DMS79 treated with DMSO at 0.1 percent for 48 hours (cell line): ENCODE data around the gene PCDHA8.
"Not testable (repeated sequence)": the region's sequence is repeated elsewhere in the genome, so short reads cannot be mapped to it uniquely, and the experiment has no call there.

Experiments
- DNase-seq: peaks from one replicate; lab custom pipeline; 2025; lab: John Stamatoyannopoulos, UW

PCDHA8 gene

GRCh38 chr5:140840978-140841962 is at the start of gene PCDHA8:
Gene PCDHA8 (plus strand): TSS chr5:140841187. CDS start chr5:140841322, 135 bp downstream.
- no peak for DNase-seq

- DNase-seq: no peak
These were observed 46.3 kb upstream of the PCDHA8 start, which contains the start of gene PCDHA2 for GRCh38 chr5:140794595-140795258. Gene PCDHA2 (plus strand): TSS chr5:140794852.

GRCh38 chr5:140795259-140795641 is 45.7 kb upstream of the PCDHA8 start:
- no peak for DNase-seq

- not testable (repeated sequence) for DNase-seq
These were observed 44.8 kb upstream of the PCDHA8 start for GRCh38 chr5:140796072-140796717.

GRCh38 chr5:140796718-140797095 is 44.3 kb upstream of the PCDHA8 start:
- no peak for DNase-seq

- DNase-seq: no peak
These were observed 40.0 kb upstream of the PCDHA8 start, which contains the start of gene PCDHA3 for GRCh38 chr5:140800816-140801493. Gene PCDHA3 (plus strand): TSS chr5:140801057.

GRCh38 chr5:140801494-140801841 is 39.5 kb upstream of the PCDHA8 start:
- no peak for DNase-seq

GRCh38 chr5:140802381-140802780 is 38.6 kb upstream of the PCDHA8 start:
- DNase-seq: not testable (repeated sequence)

- no peak for DNase-seq
These were observed 38.2 kb upstream of the PCDHA8 start for GRCh38 chr5:140802781-140803271.

- DNase-seq: no peak
These were observed 33.9 kb upstream of the PCDHA8 start, which contains the start of gene PCDHA4 for GRCh38 chr5:140806834-140807775. Gene PCDHA4 (plus strand): TSS chr5:140807068.

- not testable (repeated sequence) for DNase-seq
These were observed 32.6 kb upstream of the PCDHA8 start for GRCh38 chr5:140808241-140808888.

- DNase-seq: no peak
These were observed 32.1 kb upstream of the PCDHA8 start for GRCh38 chr5:140808889-140809291.

GRCh38 chr5:140821375-140822280 is 19.4 kb upstream of the PCDHA8 start, which contains the start of gene PCDHA5:
Gene PCDHA5 (plus strand): TSS chr5:140821613.
- DNase-seq: no peak

- no peak for DNase-seq
These were observed 18.7 kb upstream of the PCDHA8 start for GRCh38 chr5:140822281-140822629.

- not testable (repeated sequence) for DNase-seq
These were observed 18.0 kb upstream of the PCDHA8 start for GRCh38 chr5:140822969-140823368.

GRCh38 chr5:140823475-140823874 is 17.5 kb upstream of the PCDHA8 start:
- no peak for DNase-seq

- no peak for DNase-seq
These were observed 13.2 kb upstream of the PCDHA8 start, which contains the start of gene PCDHA6 for GRCh38 chr5:140827704-140828361. Gene PCDHA6 (plus strand): TSS chr5:140827960. CDS start chr5:140828092, 132 bp downstream.

- DNase-seq: no peak
These were observed 12.6 kb upstream of the PCDHA8 start for GRCh38 chr5:140828362-140828737.
